Activated naive CD8-positive, alpha-beta T cell treated with anti-CD3 and anti-CD28 coated beads, Interleukin-2, amount 50 U/mL, for 24 hours (primary cell): ENCODE data around the gene MLKL.

Experiments used
- ATAC-seq: fragments of 150-1000 bp; cut with Tn5 transposase; one replicate; pipeline ENCODE4 v1.10.0; 2021
- DNase-seq: peaks from one replicate; pipeline ENCODE4 v3.0.0; 2021
- H3K27ac Mint-ChIP-seq: one replicate; pipeline ENCODE4 v1.8.0; 2021; ENCODE audit warnings: mild to moderate bottlenecking, mixed read lengths
- H3K27me3 Mint-ChIP-seq: one replicate; pipeline ENCODE4 v1.8.0; 2021; ENCODE audit warnings: mixed read lengths
- H3K36me3 Mint-ChIP-seq: one replicate; pipeline ENCODE4 v1.8.0; 2021; ENCODE audit warnings: low read depth, mixed read lengths
- H3K4me1 Mint-ChIP-seq: one replicate; pipeline ENCODE4 v1.8.0; 2021; ENCODE audit warnings: mixed read lengths
- H3K4me3 Mint-ChIP-seq: one replicate; pipeline ENCODE4 v1.8.0; 2021; ENCODE audit warnings: mild to moderate bottlenecking, moderate library complexity, mixed read lengths
- H3K9me3 Mint-ChIP-seq: one replicate; pipeline ENCODE4 v1.8.0; 2021; ENCODE audit warnings: mixed read lengths

MLKL gene

GRCh38 chr16:74738113-74738541, 37.5 kb upstream of the MLKL start:
- Mint-ChIP-seq H3K4me1 (no peaks in the 10 kb centered on the region), H3K9me3 (no peaks in the 10 kb centered on the region), H3K4me3 (no peak overlapping the region), H3K27ac (no peak overlapping the region), H3K27me3 (no peaks in the 10 kb centered on the region), H3K36me3 (no peaks in the 10 kb centered on the region)
- ATAC-seq (no peak), DNase-seq (no peak)

DNA sequence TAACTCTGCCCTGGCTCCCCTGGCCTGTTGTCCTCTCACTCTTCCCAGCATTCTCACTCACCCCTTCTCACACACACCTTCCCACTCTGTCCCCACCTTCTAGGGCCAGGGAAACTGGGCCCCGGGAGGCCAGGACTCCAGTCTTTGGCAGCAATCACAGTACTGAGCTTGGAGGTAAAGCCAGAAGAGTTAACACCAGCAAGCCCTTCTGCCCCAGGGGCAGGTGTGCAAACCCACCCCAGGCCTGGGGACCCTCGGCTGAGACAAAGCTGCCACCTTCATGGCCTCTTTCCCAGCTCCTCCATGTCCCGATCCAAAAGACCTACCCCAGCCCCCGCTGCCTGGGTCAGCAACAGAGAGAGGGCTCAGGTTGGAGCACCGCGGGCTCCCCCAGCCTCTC, 36.9 kb upstream of the MLKL start:
- H3K36me3 Mint-ChIP-seq, result no peaks in the 10 kb centered on the region
- H3K27me3 Mint-ChIP-seq, result no peaks in the 10 kb centered on the region
- ATAC-seq (no peak), DNase-seq (no peak)
- H3K9me3 Mint-ChIP-seq, result no peaks in the 10 kb centered on the region
- no peaks in the 10 kb centered on the region for H3K4me1 Mint-ChIP-seq
- no peak overlapping the region for H3K4me3 Mint-ChIP-seq
- no peak overlapping the region for H3K27ac Mint-ChIP-seq

DNA sequence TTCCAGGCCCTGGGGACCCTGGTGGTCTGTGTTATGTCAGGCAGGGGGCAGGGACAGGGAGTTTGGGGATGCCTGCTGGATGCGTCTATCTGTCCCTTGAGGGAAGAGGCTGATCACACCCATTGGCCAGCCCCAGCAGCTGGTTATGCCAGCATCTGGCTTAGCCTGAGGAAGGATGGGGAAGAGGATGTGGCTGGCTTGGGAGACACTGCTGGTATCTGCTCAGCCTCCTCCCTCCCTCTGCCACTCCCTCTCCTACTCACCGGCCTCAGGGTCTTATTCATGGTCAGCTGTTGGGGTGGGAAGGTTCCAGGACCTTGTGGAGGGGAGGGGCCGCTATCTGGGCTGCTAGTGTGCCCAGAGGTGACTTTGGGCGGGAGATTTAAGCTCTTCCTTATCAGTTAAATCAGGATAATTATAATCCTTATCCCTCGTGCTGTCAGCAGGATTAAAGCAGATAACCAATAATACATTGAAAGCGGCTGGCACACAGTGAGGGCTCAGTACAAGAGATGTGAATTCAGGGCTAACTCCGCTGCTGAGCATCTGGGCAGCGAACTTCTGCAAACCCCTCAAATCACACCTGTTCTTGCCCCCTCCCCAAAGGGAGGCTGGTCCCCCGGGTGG, 36.0 kb upstream of the MLKL start:
- ATAC-seq, result no peak

DNA sequence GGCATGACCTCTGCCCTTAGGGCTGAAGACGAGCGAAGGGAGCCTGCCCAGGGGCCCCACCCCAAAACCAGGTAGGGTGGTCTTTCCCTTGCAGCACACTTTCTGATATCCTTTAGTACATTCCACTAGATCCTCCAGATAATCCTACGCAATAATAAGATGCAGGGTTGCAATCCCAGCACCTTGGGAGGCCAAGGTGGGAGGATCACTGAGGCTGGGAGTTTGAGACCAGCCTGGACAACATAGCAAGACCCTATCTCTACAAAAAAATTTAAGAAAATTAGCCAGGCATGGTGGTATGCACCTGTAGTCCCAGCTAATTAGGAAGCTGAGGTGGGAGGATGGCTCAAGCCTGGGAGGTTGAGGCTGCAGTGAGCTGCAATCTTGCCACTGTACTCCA, 34.9 kb upstream of the MLKL start:
- Mint-ChIP-seq H3K4me1 (no peaks in the 10 kb centered on the region), H3K27me3 (no peaks in the 10 kb centered on the region), H3K9me3 (no peaks in the 10 kb centered on the region), H3K36me3 (no peaks in the 10 kb centered on the region), H3K27ac (no peak overlapping the region), H3K4me3 (no peak overlapping the region)
- DNase-seq, result no peak
- no peak for ATAC-seq

More for the DNA sequence above, 36.0 kb upstream of the MLKL start:
- DNase-seq, result no peak
- H3K9me3 Mint-ChIP-seq, result no peaks in the 10 kb centered on the region
- no peak overlapping the region for H3K27ac Mint-ChIP-seq
- H3K27me3 Mint-ChIP-seq, result no peaks in the 10 kb centered on the region
- H3K36me3 Mint-ChIP-seq, result no peaks in the 10 kb centered on the region
- no peak overlapping the region for H3K4me3 Mint-ChIP-seq
- H3K4me1 Mint-ChIP-seq, result no peaks in the 10 kb centered on the region

DNA sequence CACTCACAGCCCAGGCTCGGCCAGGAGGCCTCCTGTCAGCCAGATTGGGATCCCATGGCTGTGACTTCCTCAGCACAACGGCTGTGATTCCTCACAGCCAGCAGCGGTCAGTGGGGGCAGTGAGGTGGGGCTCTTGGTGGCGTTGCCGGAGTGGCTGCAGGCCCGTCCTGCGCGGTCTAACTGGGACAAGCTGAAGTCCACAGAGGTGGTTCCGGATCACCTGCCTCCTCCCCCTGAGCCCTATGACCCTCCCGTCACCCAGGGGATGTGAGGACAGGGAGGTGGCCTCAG, 34.4 kb upstream of the MLKL start:
- no peaks in the 10 kb centered on the region for H3K9me3 Mint-ChIP-seq
- no peak overlapping the region for H3K27ac Mint-ChIP-seq
- ATAC-seq (no peak), DNase-seq (no peak)
- H3K4me3 Mint-ChIP-seq, result no peak overlapping the region
- no peaks in the 10 kb centered on the region for H3K27me3 Mint-ChIP-seq
- peaks cover 2% of the 10 kb centered on the region for H3K4me1 Mint-ChIP-seq
- no peaks in the 10 kb centered on the region for H3K36me3 Mint-ChIP-seq

- DNase-seq (no peak), ATAC-seq (no peak)
- Mint-ChIP-seq H3K27me3 (no peaks in the 10 kb centered on the region), H3K9me3 (no peaks in the 10 kb centered on the region), H3K4me3 (no peak overlapping the region), H3K27ac (no peak overlapping the region), H3K36me3 (no peaks in the 10 kb centered on the region), H3K4me1 (peaks cover 4% of the 10 kb centered on the region)
Measured at GRCh38 chr16:74734361-74735161, 33.9 kb upstream of the MLKL start.

- H3K27ac Mint-ChIP-seq, result no peak overlapping the region
- peaks cover 8% of the 10 kb centered on the region for H3K4me1 Mint-ChIP-seq
- ATAC-seq (no peak), DNase-seq (no peak)
- H3K36me3 Mint-ChIP-seq, result no peaks in the 10 kb centered on the region
- H3K4me3 Mint-ChIP-seq, result no peak overlapping the region
- no peaks in the 10 kb centered on the region for H3K27me3 Mint-ChIP-seq
- H3K9me3 Mint-ChIP-seq, result no peaks in the 10 kb centered on the region
Measured at GRCh38 chr16:74732707-74733350, 32.2 kb upstream of the MLKL start.

GRCh38 chr16:74731853-74732477, 31.3 kb upstream of the MLKL start:
- H3K36me3 Mint-ChIP-seq, result no peaks in the 10 kb centered on the region
- H3K4me1 Mint-ChIP-seq, result peaks cover 8% of the 10 kb centered on the region
- no peak overlapping the region for H3K4me3 Mint-ChIP-seq
- H3K27me3 Mint-ChIP-seq, result no peaks in the 10 kb centered on the region
- H3K9me3 Mint-ChIP-seq, result peaks cover 5% of the 10 kb centered on the region
- ATAC-seq (no peak), DNase-seq (no peak)
- no peak overlapping the region for H3K27ac Mint-ChIP-seq

GRCh38 chr16:74729783-74730683, 29.4 kb upstream of the MLKL start:
- ATAC-seq (no peak), DNase-seq (no peak)
- no peaks in the 10 kb centered on the region for H3K36me3 Mint-ChIP-seq
- H3K27me3 Mint-ChIP-seq, result no peaks in the 10 kb centered on the region
- H3K4me3 Mint-ChIP-seq, result no peak overlapping the region
- H3K27ac Mint-ChIP-seq, result no peak overlapping the region
- H3K4me1 Mint-ChIP-seq, result peaks cover 8% of the 10 kb centered on the region
- H3K9me3 Mint-ChIP-seq, result peaks cover 11% of the 10 kb centered on the region

DNA sequence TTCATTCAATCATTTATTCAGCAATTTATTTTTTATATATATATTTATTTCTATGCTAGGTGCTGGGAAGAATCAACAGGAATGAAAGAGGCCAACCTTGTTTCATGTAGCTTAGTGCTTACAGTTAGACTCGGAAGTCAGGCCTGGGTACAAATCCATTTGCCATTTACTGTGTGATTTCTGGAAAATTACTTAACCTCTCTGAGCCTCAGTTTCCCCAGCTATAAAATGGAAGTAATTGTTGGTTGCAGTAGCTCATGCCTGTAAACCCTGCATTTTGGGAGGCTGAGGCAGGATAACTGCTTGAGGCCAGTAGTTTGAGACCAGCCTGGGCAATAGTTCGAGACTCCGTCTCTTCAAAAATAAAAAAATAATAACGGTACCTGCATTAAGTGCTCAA, 27.2 kb upstream of the MLKL start:
- Mint-ChIP-seq H3K9me3 (peaks cover 11% of the 10 kb centered on the region), H3K4me1 (peaks cover 8% of the 10 kb centered on the region), H3K4me3 (no peak overlapping the region), H3K36me3 (no peaks in the 10 kb centered on the region), H3K27me3 (no peaks in the 10 kb centered on the region), H3K27ac (no peak overlapping the region)
- ATAC-seq (no peak), DNase-seq (no peak)

DNA sequence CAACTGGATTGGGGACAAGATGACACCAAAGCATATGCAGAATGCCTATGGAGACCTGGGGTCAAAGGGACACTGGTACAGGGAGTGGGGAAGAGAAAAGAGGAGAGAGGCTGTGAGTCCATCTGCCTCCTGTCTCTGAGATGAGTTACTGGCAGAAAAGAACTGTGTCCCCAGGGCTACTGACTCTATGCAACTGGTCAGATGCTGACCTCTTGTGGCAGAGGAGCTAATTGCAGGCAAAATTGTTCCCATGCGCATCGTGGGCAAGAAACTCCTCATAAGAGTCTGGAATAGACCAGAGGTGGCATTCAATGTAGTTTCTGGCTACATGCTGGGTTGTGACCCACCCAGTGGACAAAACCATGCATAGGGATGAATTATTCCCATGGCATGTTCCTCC, 26.1 kb upstream of the MLKL start:
- H3K36me3 Mint-ChIP-seq, result no peaks in the 10 kb centered on the region
- ATAC-seq, result peak; percentile 10
- DNase-seq, result peak; percentile 53

DNA sequence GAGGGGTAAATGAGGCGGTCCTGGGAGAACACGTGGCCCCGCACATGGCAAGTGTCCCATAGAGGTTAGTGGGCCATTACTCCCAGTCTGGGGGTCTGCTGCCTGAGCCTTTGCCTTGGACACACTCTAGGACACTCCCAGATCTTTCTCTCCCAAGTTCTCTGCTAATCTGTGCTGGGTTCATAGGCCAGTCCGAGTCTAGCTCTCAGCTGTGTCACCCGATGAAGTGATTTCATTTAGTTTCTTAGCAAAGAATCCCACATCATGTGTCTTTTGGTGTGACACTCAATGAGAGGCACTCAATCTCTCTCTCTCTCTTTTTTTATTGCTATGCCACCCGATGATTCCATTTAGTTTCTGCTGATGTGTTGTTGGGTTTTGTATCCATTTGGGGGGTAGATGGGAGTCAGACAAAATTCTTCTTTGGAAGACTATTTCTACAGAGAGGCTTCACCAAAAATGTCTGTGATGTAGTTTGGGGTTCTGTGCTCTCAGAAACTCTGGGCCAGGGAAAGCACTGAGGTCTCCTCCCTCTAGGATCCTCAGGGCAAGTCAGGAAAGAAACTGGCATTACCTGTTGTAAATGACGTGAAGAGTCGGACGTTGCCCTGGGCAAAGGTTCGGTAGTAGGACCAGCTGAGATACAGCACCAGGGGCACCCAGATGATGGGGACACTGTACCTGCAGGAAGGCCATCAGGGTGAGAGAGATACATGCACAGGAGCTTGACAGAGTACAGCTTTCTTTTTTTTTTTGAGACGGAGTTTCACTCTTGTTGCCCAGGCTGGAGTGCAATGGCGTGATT, 25.2 kb upstream of the MLKL start:
- Mint-ChIP-seq H3K4me3 (no peak overlapping the region), H3K36me3 (no peaks in the 10 kb centered on the region), H3K9me3 (peaks cover 11% of the 10 kb centered on the region), H3K27ac (no peak overlapping the region), H3K27me3 (no peaks in the 10 kb centered on the region), H3K4me1 (peaks cover 8% of the 10 kb centered on the region)
- ATAC-seq (no peak), DNase-seq (no peak)

More for the DNA sequence above, 26.1 kb upstream of the MLKL start:
- H3K27ac Mint-ChIP-seq, result no peak overlapping the region
- no peaks in the 10 kb centered on the region for H3K27me3 Mint-ChIP-seq
- peaks cover 8% of the 10 kb centered on the region for H3K4me1 Mint-ChIP-seq
- no peak overlapping the region for H3K4me3 Mint-ChIP-seq
- peaks cover 11% of the 10 kb centered on the region for H3K9me3 Mint-ChIP-seq

- ATAC-seq (no peak), DNase-seq (no peak)
- no peak overlapping the region for H3K4me3 Mint-ChIP-seq
- H3K4me1 Mint-ChIP-seq, result peaks cover 5% of the 10 kb centered on the region
- H3K9me3 Mint-ChIP-seq, result peaks cover 11% of the 10 kb centered on the region
- no peaks in the 10 kb centered on the region for H3K36me3 Mint-ChIP-seq
- no peaks in the 10 kb centered on the region for H3K27me3 Mint-ChIP-seq
- no peak overlapping the region for H3K27ac Mint-ChIP-seq
Measured at GRCh38 chr16:74724820-74725549, 24.3 kb upstream of the MLKL start.
